HEK293 (cell line): Measurements from ENCODE around the gene INSL3.

ENCODE experiments used
- PRDM1 ChIP-seq: fragments of 450-650 bp; formaldehyde crosslinking; IDR thresholded peaks from 2 replicates; pipeline ENCODE4; 2016; ENCODE audit warnings: missing biosample characterization, missing genetic modification characterization
- PRDM4 ChIP-seq: fragments of 450-650 bp; formaldehyde crosslinking; IDR thresholded peaks from 2 replicates; pipeline ENCODE4 v1.5.1; 2017; ENCODE audit warnings: missing biosample characterization, missing genetic modification characterization
- TRIM28 ChIP-seq: IDR thresholded peaks from 2 replicates; pipeline ENCODE4 v1.6.1; 2011; ENCODE audit warnings: low read length, control low read depth, borderline replicate concordance
- ZFP3 ChIP-seq: fragments of 450-650 bp; formaldehyde crosslinking; IDR thresholded peaks from 2 replicates; pipeline ENCODE4 v1.5.1; 2016; ENCODE audit warnings: low read depth, missing biosample characterization, missing genetic modification characterization
- ZNF174 ChIP-seq: fragments of 450-650 bp; formaldehyde crosslinking; IDR thresholded peaks from 2 replicates; pipeline ENCODE4 v1.5.0; 2017; ENCODE audit warnings: missing biosample characterization, mild to moderate bottlenecking, missing genetic modification characterization
- ZNF248 ChIP-seq: fragments of 450-650 bp; formaldehyde crosslinking; IDR thresholded peaks from 2 replicates; pipeline ENCODE4 v1.5.1; 2017; ENCODE audit warnings: missing biosample characterization, missing genetic modification characterization
- ZNF292 ChIP-seq: fragments of 450-650 bp; formaldehyde crosslinking; IDR thresholded peaks from 2 replicates; pipeline ENCODE4 v1.5.1; 2016; ENCODE audit warnings: low read depth, missing biosample characterization, missing genetic modification characterization, borderline replicate concordance
- ZNF555 ChIP-seq: fragments of 450-650 bp; formaldehyde crosslinking; conservative IDR thresholded peaks from 2 replicates; pipeline ENCODE4 v1.5.1; 2017; ENCODE audit warnings: missing biosample characterization, mild to moderate bottlenecking, missing genetic modification characterization, inconsistent platforms
- ZSCAN18 ChIP-seq: fragments of 450-650 bp; formaldehyde crosslinking; IDR thresholded peaks from 2 replicates; pipeline ENCODE4 v1.5.1; 2016; ENCODE audit warnings: missing biosample characterization, missing genetic modification characterization
- TF ChIP-seq, protein P1 (sequence below): fragments of 450-650 bp; formaldehyde crosslinking; IDR thresholded peaks from 2 replicates; pipeline ENCODE4 v1.5.1; 2016; ENCODE audit warnings: missing biosample characterization, missing genetic modification characterization, low read depth
- TF ChIP-seq, protein P2 (sequence below): fragments of 450-650 bp; formaldehyde crosslinking; IDR thresholded peaks from 2 replicates; pipeline ENCODE4 v1.5.1; 2016; ENCODE audit warnings: missing biosample characterization, missing genetic modification characterization
- TF ChIP-seq, protein P3 (sequence below): sonication (generic); formaldehyde crosslinking; IDR thresholded peaks from 2 replicates; pipeline ENCODE4 v1.8.1; 2022; ENCODE audit warnings: mild to moderate bottlenecking, moderate library complexity, missing genetic modification reagents
- TF ChIP-seq, protein P4 (sequence below): fragments of 450-650 bp; formaldehyde crosslinking; IDR thresholded peaks from 2 replicates; pipeline ENCODE4 v1.5.1; 2016; ENCODE audit warnings: missing biosample characterization, missing genetic modification characterization, low read depth

DNA sequence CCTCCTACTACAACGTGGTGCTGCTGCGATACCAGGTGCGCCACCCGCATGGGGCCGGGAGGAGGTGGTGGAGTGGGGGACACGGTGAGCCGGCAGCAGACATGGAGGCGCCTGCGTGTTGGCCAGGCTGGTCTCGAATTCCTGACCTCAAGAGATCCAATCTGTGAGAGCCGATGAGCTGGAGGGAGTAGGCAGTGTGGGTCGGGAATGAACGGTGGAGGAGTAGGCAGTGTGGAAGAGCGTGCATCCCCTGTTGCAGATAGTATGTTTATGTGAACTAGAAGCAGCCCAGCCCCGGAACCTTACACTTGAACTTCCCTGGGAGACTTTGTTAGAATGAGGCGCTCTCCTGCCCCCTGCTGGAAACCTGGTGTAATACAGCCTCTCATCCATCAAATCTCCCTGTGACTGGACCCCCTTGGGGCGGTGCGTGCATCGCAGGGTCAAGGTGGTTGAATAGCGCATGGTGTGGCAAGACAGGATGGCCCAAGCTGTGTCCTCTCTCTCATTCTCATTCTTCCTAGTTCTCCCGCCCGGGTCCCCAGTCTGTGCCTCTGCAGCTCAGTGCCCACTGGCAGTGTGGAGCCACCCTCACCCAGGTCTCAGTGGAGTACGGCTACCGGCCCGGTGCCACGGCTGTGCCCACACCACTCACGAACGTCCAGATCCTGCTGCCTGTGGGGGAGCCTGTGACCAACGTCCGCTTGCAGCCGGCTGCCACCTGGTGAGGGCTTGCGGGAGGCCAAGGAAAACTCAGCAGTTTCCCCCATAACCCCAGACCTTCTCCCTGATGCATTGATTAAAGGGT lies 36.9 kb downstream of the INSL3 start:
- TF ChIP-seq ZNF555 (tag by site-specific recombination) (no peak), ZSCAN18 (tag by site-specific recombination) (no peak), PRDM4 (tag by site-specific recombination) (no peak), TRIM28 (no peak), ZNF174 (no peak), ZNF292 (no peak), ZFP3 (tag by site-specific recombination) (no peak), ZNF248 (tag by site-specific recombination) (no peak), PRDM1 (no peak)
- TF ChIP-seq, protein P1, sequence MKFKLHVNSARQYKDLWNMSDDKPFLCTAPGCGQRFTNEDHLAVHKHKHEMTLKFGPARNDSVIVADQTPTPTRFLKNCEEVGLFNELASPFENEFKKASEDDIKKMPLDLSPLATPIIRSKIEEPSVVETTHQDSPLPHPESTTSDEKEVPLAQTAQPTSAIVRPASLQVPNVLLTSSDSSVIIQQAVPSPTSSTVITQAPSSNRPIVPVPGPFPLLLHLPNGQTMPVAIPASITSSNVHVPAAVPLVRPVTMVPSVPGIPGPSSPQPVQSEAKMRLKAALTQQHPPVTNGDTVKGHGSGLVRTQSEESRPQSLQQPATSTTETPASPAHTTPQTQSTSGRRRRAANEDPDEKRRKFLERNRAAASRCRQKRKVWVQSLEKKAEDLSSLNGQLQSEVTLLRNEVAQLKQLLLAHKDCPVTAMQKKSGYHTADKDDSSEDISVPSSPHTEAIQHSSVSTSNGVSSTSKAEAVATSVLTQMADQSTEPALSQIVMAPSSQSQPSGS (tag by site-specific recombination), result no peak
- TF ChIP-seq, protein P2, sequence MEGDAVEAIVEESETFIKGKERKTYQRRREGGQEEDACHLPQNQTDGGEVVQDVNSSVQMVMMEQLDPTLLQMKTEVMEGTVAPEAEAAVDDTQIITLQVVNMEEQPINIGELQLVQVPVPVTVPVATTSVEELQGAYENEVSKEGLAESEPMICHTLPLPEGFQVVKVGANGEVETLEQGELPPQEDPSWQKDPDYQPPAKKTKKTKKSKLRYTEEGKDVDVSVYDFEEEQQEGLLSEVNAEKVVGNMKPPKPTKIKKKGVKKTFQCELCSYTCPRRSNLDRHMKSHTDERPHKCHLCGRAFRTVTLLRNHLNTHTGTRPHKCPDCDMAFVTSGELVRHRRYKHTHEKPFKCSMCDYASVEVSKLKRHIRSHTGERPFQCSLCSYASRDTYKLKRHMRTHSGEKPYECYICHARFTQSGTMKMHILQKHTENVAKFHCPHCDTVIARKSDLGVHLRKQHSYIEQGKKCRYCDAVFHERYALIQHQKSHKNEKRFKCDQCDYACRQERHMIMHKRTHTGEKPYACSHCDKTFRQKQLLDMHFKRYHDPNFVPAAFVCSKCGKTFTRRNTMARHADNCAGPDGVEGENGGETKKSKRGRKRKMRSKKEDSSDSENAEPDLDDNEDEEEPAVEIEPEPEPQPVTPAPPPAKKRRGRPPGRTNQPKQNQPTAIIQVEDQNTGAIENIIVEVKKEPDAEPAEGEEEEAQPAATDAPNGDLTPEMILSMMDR (tag by site-specific recombination), result peak; percentile 79
- TF ChIP-seq, protein P3, sequence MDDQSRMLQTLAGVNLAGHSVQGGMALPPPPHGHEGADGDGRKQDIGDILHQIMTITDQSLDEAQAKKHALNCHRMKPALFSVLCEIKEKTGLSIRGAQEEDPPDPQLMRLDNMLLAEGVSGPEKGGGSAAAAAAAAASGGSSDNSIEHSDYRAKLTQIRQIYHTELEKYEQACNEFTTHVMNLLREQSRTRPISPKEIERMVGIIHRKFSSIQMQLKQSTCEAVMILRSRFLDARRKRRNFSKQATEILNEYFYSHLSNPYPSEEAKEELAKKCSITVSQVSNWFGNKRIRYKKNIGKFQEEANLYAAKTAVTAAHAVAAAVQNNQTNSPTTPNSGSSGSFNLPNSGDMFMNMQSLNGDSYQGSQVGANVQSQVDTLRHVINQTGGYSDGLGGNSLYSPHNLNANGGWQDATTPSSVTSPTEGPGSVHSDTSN, result no peak
- TF ChIP-seq, protein P4, sequence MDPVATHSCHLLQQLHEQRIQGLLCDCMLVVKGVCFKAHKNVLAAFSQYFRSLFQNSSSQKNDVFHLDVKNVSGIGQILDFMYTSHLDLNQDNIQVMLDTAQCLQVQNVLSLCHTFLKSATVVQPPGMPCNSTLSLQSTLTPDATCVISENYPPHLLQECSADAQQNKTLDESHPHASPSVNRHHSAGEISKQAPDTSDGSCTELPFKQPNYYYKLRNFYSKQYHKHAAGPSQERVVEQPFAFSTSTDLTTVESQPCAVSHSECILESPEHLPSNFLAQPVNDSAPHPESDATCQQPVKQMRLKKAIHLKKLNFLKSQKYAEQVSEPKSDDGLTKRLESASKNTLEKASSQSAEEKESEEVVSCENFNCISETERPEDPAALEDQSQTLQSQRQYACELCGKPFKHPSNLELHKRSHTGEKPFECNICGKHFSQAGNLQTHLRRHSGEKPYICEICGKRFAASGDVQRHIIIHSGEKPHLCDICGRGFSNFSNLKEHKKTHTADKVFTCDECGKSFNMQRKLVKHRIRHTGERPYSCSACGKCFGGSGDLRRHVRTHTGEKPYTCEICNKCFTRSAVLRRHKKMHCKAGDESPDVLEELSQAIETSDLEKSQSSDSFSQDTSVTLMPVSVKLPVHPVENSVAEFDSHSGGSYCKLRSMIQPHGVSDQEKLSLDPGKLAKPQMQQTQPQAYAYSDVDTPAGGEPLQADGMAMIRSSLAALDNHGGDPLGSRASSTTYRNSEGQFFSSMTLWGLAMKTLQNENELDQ (tag by site-specific recombination), result no peak
